SK-MEL-5 (cell line): ENCODE data around the gene PTPRN. TPM values are rescaled to one million over a fixed set of nuclear protein-coding genes. Genes with fewer than 3 reads are reported as not detected.

Experiments
- DNase-seq: peaks from one replicate; pipeline ENCODE4 v3.0.0-alpha.2; 2016; ENCODE audit warnings: low read depth, low spot score
- in situ Hi-C: cut with HindIII; loops from 2 replicates; pipeline ENCODE4 v1.10.0; 2016; ENCODE audit warnings: low sequenced_read_pairs, high pct_unique_total_duplicates, low pct_unique_long_range_greater_than_20kb
- total RNA-seq: library from RNA; depleted of rRNA; stranded (reverse); fragments of >200 nt; shearing (Covaris generic); gene quantifications from 2 replicates; pipeline ENCODE4 v1.2.3, GENCODE V29; 2014

The PTPRN gene
- total RNA-seq, 1 experiment from 2014 or later: 1.5 TPM

GRCh38 chr2:219253753-219254589, 55.2 kb downstream of the PTPRN start, which contains the start of gene TUBA4A:
TSS of gene TUBA4A (minus strand) at chr2:219253918. CDS start at chr2:219253858, 60 bp downstream.
- in situ Hi-C loops: no loop called here

DNA sequence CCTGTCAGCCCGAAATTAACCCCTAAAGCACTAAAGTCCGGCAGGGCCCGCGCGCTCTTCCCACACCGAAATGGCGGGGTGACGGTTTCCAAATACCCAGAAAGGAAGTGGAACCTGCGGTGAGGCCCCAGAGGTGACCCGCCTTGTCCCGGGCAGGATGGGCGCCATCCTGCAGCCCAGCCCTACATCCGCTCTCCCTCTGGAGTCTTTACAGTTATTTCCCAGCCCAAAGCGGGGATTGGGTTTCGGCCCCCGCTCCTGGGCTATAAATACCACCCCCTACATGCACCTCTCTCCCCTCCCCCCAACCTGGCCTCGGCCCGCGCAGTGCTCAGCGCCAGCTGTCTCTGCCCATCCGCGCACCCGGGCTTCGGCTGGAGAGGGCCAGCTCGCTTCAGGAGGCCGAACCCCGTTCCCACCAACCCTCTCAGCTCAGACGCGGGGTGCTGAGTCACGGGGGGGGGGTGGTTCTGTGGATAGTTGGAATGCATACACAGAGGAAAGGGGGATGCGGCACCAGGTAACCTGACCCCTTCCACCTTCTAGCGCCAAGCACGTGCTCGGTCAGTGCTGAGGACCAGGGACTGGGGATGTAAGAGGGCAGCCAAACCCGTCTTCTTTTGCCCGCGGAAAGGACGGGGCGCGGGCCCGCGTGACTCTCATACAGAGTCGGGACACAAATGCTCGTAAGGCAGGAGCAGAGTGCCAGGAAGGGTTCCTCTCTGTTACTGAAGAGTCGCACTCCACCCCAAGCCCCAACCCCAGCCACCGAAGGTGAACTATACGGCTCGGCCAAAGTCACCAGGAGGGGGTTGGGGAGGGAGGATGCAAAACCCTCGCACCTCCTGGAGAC, 56.1 kb downstream of the PTPRN start, which contains the start of gene TUBA4B:
Gene TUBA4B (plus strand): TSS at position 344 of the 853 bp plus-strand sequence. CDS start 165 bp downstream, at position 509.
- in situ Hi-C loops: no loop called here
- DNase-seq: no peak

More at GRCh38 chr2:219253753-219254589, 55.2 kb downstream of the PTPRN start, which contains the start of gene TUBA4A:
- DNase-seq: peak; percentile 51

GRCh38 chr2:219252570-219252899, 56.7 kb downstream of the PTPRN start:
- in situ Hi-C loops: no loop called here
- DNase-seq: no peak

DNA sequence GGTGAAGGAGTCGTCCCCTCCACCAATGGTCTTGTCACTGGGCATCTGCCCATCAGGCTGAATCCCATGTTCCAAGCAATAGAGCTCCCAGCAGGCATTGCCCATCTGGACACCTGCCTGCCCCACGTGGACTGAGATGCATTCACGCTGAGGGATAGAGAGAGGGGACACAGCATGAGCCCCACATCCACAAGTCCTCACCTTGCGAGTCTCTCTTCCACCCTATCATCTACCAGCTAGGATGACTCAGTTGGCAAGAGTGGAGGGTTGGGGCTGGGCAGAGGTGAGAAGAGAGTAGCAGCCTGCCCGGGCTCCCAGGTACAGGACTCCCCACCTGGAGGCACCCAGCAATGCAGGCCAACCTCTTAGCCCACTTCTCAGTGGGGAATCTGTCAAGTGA, 57.1 kb downstream of the PTPRN start:
- in situ Hi-C loops: no loop called here
- no peak for DNase-seq

DNA sequence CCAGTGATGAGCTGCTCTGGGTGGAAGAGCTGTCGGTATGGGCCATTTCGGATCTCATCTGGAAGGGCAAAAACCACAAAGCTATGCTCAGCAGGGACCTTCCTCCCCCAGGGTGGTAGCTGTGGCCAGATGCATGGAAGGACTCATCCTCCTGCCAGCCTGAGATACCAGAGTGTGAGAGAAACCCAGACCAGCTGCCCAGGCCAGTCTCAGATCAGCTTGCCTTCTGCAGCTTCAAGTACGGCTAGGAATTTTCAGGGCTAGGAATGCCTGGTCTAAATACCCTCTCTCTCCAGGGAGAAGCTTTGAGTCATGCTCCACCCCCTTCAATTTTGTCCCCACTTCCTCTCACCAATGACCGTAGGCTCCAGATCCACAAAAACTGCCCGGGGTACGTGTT, 57.5 kb downstream of the PTPRN start:
- DNase-seq: no peak

DNA sequence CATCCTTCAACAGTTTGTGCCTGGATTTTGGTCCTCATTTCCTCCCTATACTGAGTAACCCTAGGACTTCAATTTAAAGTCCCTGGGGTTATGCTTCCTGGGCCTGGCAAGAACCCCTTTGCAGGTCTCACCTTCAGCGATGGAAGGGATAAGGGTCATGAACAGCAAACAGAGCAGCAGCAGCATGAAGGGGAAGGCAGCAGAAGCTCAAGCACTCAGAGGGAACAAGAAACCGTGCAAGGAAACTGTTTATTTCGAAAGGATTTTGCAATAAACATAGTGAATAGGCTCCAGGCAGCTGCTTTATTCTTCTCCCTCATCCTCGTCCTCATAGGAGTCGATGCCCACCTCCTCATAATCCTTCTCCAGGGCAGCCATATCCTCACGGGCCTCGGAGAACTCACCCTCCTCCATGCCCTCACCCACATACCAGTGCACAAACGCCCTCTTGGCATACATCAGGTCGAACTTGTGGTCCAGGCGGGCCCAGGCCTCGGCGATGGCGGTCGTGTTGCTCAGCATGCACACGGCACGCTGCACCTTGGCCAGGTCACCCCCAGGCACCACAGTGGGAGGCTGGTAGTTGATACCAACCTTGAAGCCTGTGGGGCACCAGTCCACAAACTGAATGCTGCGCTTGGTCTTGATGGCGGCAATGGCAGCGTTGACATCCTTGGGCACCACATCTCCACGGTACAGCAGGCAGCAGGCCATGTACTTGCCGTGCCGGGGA, 59.0 kb downstream of the PTPRN start:
- in situ Hi-C loops: no loop called here
- DNase-seq: no peak

More for the DNA sequence above, 57.5 kb downstream of the PTPRN start:
- in situ Hi-C loops: no loop called here

- DNase-seq: peak; percentile 49
- in situ Hi-C loops: no loop called here
Measured at GRCh38 chr2:219249203-219249980, 59.8 kb downstream of the PTPRN start.

DNA sequence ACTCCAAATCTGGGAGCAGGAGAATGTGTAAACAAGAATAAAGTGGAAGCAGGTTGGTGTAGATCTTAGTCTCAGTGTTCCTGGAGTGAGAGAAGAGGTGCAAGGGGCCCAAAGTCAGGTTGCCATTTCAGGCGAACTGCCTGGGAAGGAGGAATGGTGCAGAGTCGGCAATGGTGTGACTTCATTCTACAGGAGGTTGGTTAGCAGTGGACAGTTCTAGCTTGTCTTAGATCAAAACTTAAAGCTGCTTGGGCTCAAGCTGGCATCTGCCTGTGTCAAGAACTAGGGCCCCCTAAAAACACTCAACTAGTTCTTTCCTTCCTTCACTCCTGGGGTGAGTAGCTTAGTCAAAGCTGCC, 60.4 kb downstream of the PTPRN start:
- in situ Hi-C loops: no loop called here

GRCh38 chr2:219247678-219248642, 61.2 kb downstream of the PTPRN start:
- in situ Hi-C loops: no loop called here
- no peak for DNase-seq

More for the DNA sequence above, 60.4 kb downstream of the PTPRN start:
- DNase-seq: no peak

- in situ Hi-C loops: no loop called here
- no peak for DNase-seq
Measured at GRCh38 chr2:219246559-219246958, 62.6 kb downstream of the PTPRN start.

GRCh38 chr2:219245899-219246230, 63.3 kb downstream of the PTPRN start:
- in situ Hi-C loops: no loop called here
- no peak for DNase-seq

DNA sequence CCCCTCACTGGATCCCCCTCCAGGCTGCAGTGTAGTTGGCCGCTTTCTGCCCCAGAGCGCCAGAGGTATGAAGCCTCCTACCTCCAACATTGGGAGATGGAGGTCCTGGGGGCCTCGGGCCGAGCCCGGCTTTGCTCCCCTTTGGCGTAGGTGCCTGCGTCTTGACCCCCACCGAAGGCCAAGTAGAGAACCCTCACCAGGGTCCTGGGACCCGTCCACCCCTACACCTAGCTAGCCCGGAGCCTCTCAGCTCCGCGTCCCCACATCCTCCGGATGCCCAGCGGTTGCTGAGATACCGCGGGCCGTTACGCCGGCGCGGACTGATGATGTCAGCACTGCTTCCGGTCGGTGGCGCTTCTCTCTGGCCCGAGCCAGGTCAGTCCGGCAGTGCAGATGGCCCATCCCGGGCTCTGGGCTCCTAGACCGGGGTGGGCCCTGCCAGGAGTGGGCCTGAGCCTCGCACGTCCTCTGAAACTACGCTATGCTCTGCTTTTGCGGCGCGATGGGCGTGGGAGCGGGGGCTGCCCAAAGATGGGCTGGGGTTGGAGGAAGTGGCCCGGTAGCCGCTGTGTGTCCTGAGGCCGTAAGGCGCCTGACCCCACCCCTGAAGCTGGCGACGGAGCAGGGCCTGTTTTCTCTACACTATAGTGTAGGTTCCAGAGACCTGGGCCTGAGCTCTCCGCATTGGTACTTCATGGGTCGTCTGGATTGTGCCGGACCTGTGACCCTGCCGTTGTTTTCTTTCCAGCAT, 63.9 kb downstream of the PTPRN start, which contains the start of the genes GLB1L and STK16:
Gene GLB1L (minus strand): TSS at position 297 of the 751 bp plus-strand sequence. CDS start 1,871 bp downstream, outside the sequence.
Gene STK16 (plus strand): TSS at position 332 of the 751 bp plus-strand sequence. CDS start 521 bp downstream, outside the sequence.
- peak; percentile 89 for DNase-seq
- in situ Hi-C loops: no loop called here

- DNase-seq: no peak
- in situ Hi-C loops: no loop called here
Measured at GRCh38 chr2:219244789-219245147, 64.4 kb downstream of the PTPRN start.

- DNase-seq: no peak
- in situ Hi-C loops: no loop called here
Measured at GRCh38 chr2:219243291-219243761, 65.9 kb downstream of the PTPRN start.
